Astrocyte (in vitro differentiated cells and primary cell): ENCODE measurements around the gene CENPF. TPM values are rescaled to one million over a fixed set of nuclear protein-coding genes. Genes with fewer than 3 reads are reported as not detected.

Source experiments
- DNase-seq: peaks from one replicate; pipeline ENCODE4 v3.0.0-alpha.2; 2010; ENCODE audit warnings: low read depth
- FAIRE-seq: peaks from 2 replicates; lab custom pipeline; 2011; peaks lifted over from hg19 to GRCh38; lab: Jason Lieb, UNC
- H2AFZ ChIP-seq: 2 replicates; pipeline ENCODE4 v1.6.0; 2012; ENCODE audit warnings: low read depth, low read length, inconsistent platforms
- H3K27ac ChIP-seq: 2 replicates; pipeline ENCODE4 v1.5.1; 2011; ENCODE audit warnings: low read depth, low read length, inconsistent platforms
- H3K27me3 ChIP-seq: 2 replicates; pipeline ENCODE4 v1.6.0; 2011; ENCODE audit warnings: low read length, inconsistent platforms; ENCODE audit not compliant: insufficient read depth
- H3K36me3 ChIP-seq: 2 replicates; pipeline ENCODE4 v1.5.1; 2011; ENCODE audit warnings: low read length, inconsistent platforms; ENCODE audit not compliant: insufficient read depth
- H3K4me1 ChIP-seq: 2 replicates; pipeline ENCODE4 v1.5.1; 2011; ENCODE audit warnings: low read length, inconsistent platforms; ENCODE audit not compliant: insufficient read depth
- H3K4me2 ChIP-seq: 2 replicates; pipeline ENCODE4 v1.6.0; 2012; ENCODE audit warnings: low read length, inconsistent platforms
- H3K4me3 ChIP-seq: 2 replicates; pipeline ENCODE4 v1.5.1; 2011; ENCODE audit warnings: low read depth, mild to moderate bottlenecking, low read length, inconsistent platforms; ENCODE audit not compliant: insufficient read depth
- H3K79me2 ChIP-seq: 2 replicates; pipeline ENCODE4 v1.6.0; 2012; ENCODE audit warnings: mild to moderate bottlenecking, low read length, inconsistent platforms; ENCODE audit not compliant: insufficient read depth
- H3K9ac ChIP-seq: 2 replicates; pipeline ENCODE4 v1.6.0; 2012; ENCODE audit warnings: mild to moderate bottlenecking, low read length, inconsistent platforms
- H3K9me3 ChIP-seq: 2 replicates; pipeline ENCODE4 v1.5.1; 2012; ENCODE audit warnings: low read depth, mild to moderate bottlenecking, low read length, inconsistent platforms; ENCODE audit not compliant: insufficient read depth
- H4K20me1 ChIP-seq: 2 replicates; pipeline ENCODE4 v1.6.0; 2012; ENCODE audit warnings: low read length, inconsistent platforms; ENCODE audit not compliant: insufficient read depth
- H3K27ac Mint-ChIP-seq: one replicate; pipeline ENCODE4 v1.8.0; 2021; ENCODE audit warnings: mild to moderate bottlenecking, mixed read lengths; ENCODE audit not compliant: unreplicated experiment
- H3K27me3 Mint-ChIP-seq: one replicate; pipeline ENCODE4 v1.8.0; 2021; ENCODE audit warnings: low read depth, mixed read lengths; ENCODE audit not compliant: unreplicated experiment
- H3K36me3 Mint-ChIP-seq: one replicate; pipeline ENCODE4 v1.8.0; 2021; ENCODE audit warnings: low read depth, mixed read lengths; ENCODE audit not compliant: unreplicated experiment
- H3K4me1 Mint-ChIP-seq: one replicate; pipeline ENCODE4 v1.8.0; 2021; ENCODE audit warnings: low read depth, mixed read lengths; ENCODE audit not compliant: unreplicated experiment
- H3K4me3 Mint-ChIP-seq: one replicate; pipeline ENCODE4 v1.8.0; 2021; ENCODE audit warnings: mild to moderate bottlenecking, moderate library complexity, mixed read lengths; ENCODE audit not compliant: unreplicated experiment
- H3K9me3 Mint-ChIP-seq: one replicate; pipeline ENCODE4 v1.8.0; 2021; ENCODE audit warnings: mild to moderate bottlenecking, mixed read lengths; ENCODE audit not compliant: unreplicated experiment
- EZH2 ChIP-seq: IDR thresholded peaks from 2 replicates; pipeline ENCODE4 v1.6.1; 2012; ENCODE audit warnings: mild to moderate bottlenecking, low read length, inconsistent platforms; ENCODE audit not compliant: insufficient read depth
- total RNA-seq: library from RNA; stranded (reverse); gene quantifications from 2 replicates; pipeline ENCODE4 v1.2.1, GENCODE V29; 2021
- TF ChIP-seq, protein P1 (sequence below): IDR thresholded peaks from 2 replicates; pipeline ENCODE4 v1.5.1; 2011; ENCODE audit warnings: low read depth, mild to moderate bottlenecking, inconsistent platforms, low read length, moderate library complexity; ENCODE audit not compliant: insufficient read depth

CENPF gene
- total RNA-seq, 1 donor from 2014 or later, result 22.9 TPM

DNA sequence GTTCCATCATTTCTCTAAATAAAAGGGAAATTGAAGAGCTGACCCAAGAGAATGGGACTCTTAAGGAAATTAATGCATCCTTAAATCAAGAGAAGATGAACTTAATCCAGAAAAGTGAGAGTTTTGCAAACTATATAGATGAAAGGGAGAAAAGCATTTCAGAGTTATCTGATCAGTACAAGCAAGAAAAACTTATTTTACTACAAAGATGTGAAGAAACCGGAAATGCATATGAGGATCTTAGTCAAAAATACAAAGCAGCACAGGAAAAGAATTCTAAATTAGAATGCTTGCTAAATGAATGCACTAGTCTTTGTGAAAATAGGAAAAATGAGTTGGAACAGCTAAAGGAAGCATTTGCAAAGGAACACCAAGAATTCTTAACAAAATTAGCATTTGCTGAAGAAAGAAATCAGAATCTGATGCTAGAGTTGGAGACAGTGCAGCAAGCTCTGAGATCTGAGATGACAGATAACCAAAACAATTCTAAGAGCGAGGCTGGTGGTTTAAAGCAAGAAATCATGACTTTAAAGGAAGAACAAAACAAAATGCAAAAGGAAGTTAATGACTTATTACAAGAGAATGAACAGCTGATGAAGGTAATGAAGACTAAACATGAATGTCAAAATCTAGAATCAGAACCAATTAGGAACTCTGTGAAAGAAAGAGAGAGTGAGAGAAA is 38.4 kb downstream of the CENPF start:
- Histone ChIP-seq H3K4me2 (no peak overlapping the region), H4K20me1 (no peaks in the 10 kb centered on the region), H3K9ac (no peak overlapping the region), H3K9me3 (no peaks in the 10 kb centered on the region), H3K27ac (no peak overlapping the region), H3K36me3 (peaks cover 28% of the 10 kb centered on the region), H3K79me2 (no peaks in the 10 kb centered on the region), H2AFZ (no peak overlapping the region), H3K4me3 (no peak overlapping the region), H3K27me3 (no peaks in the 10 kb centered on the region), H3K4me1 (peaks cover 9% of the 10 kb centered on the region)
- no peaks in the 10 kb centered on the region for H3K9me3 Mint-ChIP-seq
- H3K4me1 Mint-ChIP-seq, result peaks cover 17% of the 10 kb centered on the region
- no peak for TF ChIP-seq EZH2
- TF ChIP-seq, protein P1, sequence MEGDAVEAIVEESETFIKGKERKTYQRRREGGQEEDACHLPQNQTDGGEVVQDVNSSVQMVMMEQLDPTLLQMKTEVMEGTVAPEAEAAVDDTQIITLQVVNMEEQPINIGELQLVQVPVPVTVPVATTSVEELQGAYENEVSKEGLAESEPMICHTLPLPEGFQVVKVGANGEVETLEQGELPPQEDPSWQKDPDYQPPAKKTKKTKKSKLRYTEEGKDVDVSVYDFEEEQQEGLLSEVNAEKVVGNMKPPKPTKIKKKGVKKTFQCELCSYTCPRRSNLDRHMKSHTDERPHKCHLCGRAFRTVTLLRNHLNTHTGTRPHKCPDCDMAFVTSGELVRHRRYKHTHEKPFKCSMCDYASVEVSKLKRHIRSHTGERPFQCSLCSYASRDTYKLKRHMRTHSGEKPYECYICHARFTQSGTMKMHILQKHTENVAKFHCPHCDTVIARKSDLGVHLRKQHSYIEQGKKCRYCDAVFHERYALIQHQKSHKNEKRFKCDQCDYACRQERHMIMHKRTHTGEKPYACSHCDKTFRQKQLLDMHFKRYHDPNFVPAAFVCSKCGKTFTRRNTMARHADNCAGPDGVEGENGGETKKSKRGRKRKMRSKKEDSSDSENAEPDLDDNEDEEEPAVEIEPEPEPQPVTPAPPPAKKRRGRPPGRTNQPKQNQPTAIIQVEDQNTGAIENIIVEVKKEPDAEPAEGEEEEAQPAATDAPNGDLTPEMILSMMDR, result no peak
- no peak overlapping the region for H3K4me3 Mint-ChIP-seq
- FAIRE-seq, result no peak
- H3K27ac Mint-ChIP-seq, result no peak overlapping the region
- no peaks in the 10 kb centered on the region for H3K36me3 Mint-ChIP-seq
- H3K27me3 Mint-ChIP-seq, result no peaks in the 10 kb centered on the region
- no peak for DNase-seq

DNA sequence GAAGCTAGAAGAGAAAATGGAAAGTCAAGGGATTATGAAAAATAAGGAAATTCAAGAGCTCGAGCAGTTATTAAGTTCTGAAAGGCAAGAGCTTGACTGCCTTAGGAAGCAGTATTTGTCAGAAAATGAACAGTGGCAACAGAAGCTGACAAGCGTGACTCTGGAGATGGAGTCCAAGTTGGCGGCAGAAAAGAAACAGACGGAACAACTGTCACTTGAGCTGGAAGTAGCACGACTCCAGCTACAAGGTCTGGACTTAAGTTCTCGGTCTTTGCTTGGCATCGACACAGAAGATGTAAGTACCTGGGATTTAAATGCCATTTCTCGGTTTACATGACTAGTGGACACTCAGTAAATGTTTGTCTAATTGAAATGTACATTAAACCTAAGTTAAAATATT is 40.0 kb downstream of the CENPF start:
- H3K79me2 ChIP-seq, result no peaks in the 10 kb centered on the region
- peaks cover 28% of the 10 kb centered on the region for H3K36me3 ChIP-seq
- no peak overlapping the region for H2AFZ ChIP-seq

More for the DNA sequence above, 40.0 kb downstream of the CENPF start:
- Histone ChIP-seq H4K20me1 (no peaks in the 10 kb centered on the region), H3K4me1 (peaks cover 9% of the 10 kb centered on the region), H3K4me3 (no peak overlapping the region), H3K4me2 (no peak overlapping the region), H3K27ac (no peak overlapping the region), H3K9me3 (no peaks in the 10 kb centered on the region), H3K27me3 (no peaks in the 10 kb centered on the region), H3K9ac (no peak overlapping the region)
- Mint-ChIP-seq H3K36me3 (no peaks in the 10 kb centered on the region), H3K9me3 (no peaks in the 10 kb centered on the region), H3K4me3 (no peak overlapping the region), H3K4me1 (peaks cover 12% of the 10 kb centered on the region), H3K27me3 (no peaks in the 10 kb centered on the region), H3K27ac (no peak overlapping the region)
- TF ChIP-seq EZH2, result no peak
- TF ChIP-seq, protein P1, result no peak
- FAIRE-seq, result no peak
- no peak for DNase-seq
